MM.1S (cell line): Measurements from ENCODE around the gene TNK2.
"Not testable (repeated sequence)": the region's sequence is repeated elsewhere in the genome, so short reads cannot be mapped to it uniquely, and the experiment has no call there.

Experiments used
- DNase-seq: peaks from one replicate; pipeline ENCODE4 v3.0.0-alpha.2; 2015
- H2AFZ ChIP-seq: fragments of 300-600 bp; sonication (generic); 2 replicates; pipeline ENCODE4 v1.6.0; 2016; ENCODE audit warnings: antibody characterized with exemption, low read length
- H3F3A ChIP-seq: fragments of 300-600 bp; sonication (generic); 2 replicates; pipeline ENCODE4 v1.6.1; 2016; ENCODE audit warnings: mild to moderate bottlenecking, antibody characterized with exemption, low read length, moderate library complexity, mixed read lengths; ENCODE audit not compliant: insufficient read depth
- H3K27ac ChIP-seq: fragments of 300-600 bp; sonication (generic); 2 replicates; pipeline ENCODE4 v1.5.1; 2016; ENCODE audit warnings: mild to moderate bottlenecking, low read length
- H3K27me3 ChIP-seq: fragments of 300-600 bp; sonication (generic); replicated peaks from 2 replicates; pipeline ENCODE4 v1.6.0; 2016; ENCODE audit warnings: low read length; ENCODE audit not compliant: insufficient read depth
- H3K36me3 ChIP-seq: fragments of 300-600 bp; sonication (generic); replicated peaks from 2 replicates; pipeline ENCODE4 v1.6.1; 2016; ENCODE audit warnings: mild to moderate bottlenecking, low read length, mixed read lengths; ENCODE audit not compliant: insufficient read depth
- H3K4me1 ChIP-seq: fragments of 300-600 bp; sonication (generic); 2 replicates; pipeline ENCODE4 v1.6.1; 2016; ENCODE audit warnings: low read length, mixed read lengths
- H3K4me2 ChIP-seq: fragments of 300-600 bp; sonication (generic); 2 replicates; pipeline ENCODE4 v1.6.0; 2016; ENCODE audit warnings: low read depth, low read length
- H3K4me3 ChIP-seq: fragments of 300-600 bp; sonication (generic); 2 replicates; pipeline ENCODE4 v1.5.1; 2016; ENCODE audit warnings: low read length, mixed read lengths
- H3K79me2 ChIP-seq: fragments of 300-600 bp; sonication (generic); 2 replicates; pipeline ENCODE4 v1.6.1; 2016; ENCODE audit warnings: mixed run types, low read length, mixed read lengths
- H3K9ac ChIP-seq: fragments of 300-600 bp; sonication (generic); 2 replicates; pipeline ENCODE4 v1.6.1; 2016; ENCODE audit warnings: low read length, mixed read lengths
- H3K9me2 ChIP-seq: fragments of 300-600 bp; sonication (generic); replicated peaks from 2 replicates; pipeline ENCODE4 v1.6.1; 2016; ENCODE audit warnings: mild to moderate bottlenecking, low read length, mixed read lengths; ENCODE audit not compliant: insufficient read depth
- H3K9me3 ChIP-seq: fragments of 300-600 bp; sonication (generic); replicated peaks from 2 replicates; pipeline ENCODE4 v1.6.1; 2016; ENCODE audit warnings: mild to moderate bottlenecking, low read length, mixed read lengths; ENCODE audit not compliant: insufficient read depth
- H4K20me1 ChIP-seq: fragments of 300-600 bp; sonication (generic); 2 replicates; pipeline ENCODE4 v1.6.1; 2016; ENCODE audit warnings: mild to moderate bottlenecking, low read length, moderate library complexity, mixed read lengths; ENCODE audit not compliant: insufficient read depth
- EZH2 ChIP-seq: fragments of 300-600 bp; sonication (generic); optimal IDR thresholded peaks from 2 replicates; pipeline ENCODE3; 2017; ENCODE audit warnings: low read depth, mild to moderate bottlenecking, antibody characterized with exemption, low read length, mixed read lengths
- EZH2phosphoT487 ChIP-seq: fragments of 300-600 bp; sonication (generic); IDR thresholded peaks from 2 replicates; pipeline ENCODE4 v1.6.1; 2018; ENCODE audit warnings: antibody characterized with exemption, low read length
- TF ChIP-seq, protein P1 (sequence below): fragments of 300-600 bp; sonication (generic); IDR thresholded peaks from 2 replicates; pipeline ENCODE4 v1.5.1; 2016; ENCODE audit warnings: antibody characterized with exemption, low read length, mixed read lengths

TNK2 gene

DNA sequence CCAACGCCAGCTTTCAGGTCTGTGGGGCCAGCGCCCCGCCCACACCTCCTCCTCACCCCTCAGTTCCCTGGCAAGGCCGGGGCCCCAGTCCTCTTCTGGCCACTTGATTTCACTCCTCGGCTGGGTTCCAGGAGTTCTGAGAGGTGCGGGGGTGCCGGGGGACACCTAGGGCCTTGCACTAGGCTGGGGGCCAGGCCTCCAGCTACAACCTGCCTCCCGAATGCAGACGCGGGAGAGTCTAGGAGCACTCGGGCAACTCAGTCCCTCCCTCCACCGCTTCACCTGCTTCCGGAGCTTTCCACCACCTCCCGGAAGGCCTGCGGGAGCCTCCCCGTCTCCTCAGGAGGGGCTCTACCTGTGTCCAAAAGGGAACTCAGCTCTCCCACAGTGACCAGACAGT, 35.6 kb downstream of the TNK2 start:
- Histone ChIP-seq H3K79me2 (peaks cover 17% of the 10 kb centered on the region), H3K27ac (no peak overlapping the region), H2AFZ (no peak overlapping the region), H3K36me3 (no peaks in the 10 kb centered on the region), H3K9me2 (no peaks in the 10 kb centered on the region), H3K4me2 (no peak overlapping the region), H3K27me3 (no peaks in the 10 kb centered on the region), H3K9me3 (no peaks in the 10 kb centered on the region), H3K9ac (no peak overlapping the region), H3F3A (no peaks in the 10 kb centered on the region), H4K20me1 (no peaks in the 10 kb centered on the region), H3K4me3 (no peak overlapping the region), H3K4me1 (no peaks in the 10 kb centered on the region)
- TF ChIP-seq EZH2phosphoT487 = no peak
- TF ChIP-seq EZH2 = no peak
- TF ChIP-seq, protein P1, sequence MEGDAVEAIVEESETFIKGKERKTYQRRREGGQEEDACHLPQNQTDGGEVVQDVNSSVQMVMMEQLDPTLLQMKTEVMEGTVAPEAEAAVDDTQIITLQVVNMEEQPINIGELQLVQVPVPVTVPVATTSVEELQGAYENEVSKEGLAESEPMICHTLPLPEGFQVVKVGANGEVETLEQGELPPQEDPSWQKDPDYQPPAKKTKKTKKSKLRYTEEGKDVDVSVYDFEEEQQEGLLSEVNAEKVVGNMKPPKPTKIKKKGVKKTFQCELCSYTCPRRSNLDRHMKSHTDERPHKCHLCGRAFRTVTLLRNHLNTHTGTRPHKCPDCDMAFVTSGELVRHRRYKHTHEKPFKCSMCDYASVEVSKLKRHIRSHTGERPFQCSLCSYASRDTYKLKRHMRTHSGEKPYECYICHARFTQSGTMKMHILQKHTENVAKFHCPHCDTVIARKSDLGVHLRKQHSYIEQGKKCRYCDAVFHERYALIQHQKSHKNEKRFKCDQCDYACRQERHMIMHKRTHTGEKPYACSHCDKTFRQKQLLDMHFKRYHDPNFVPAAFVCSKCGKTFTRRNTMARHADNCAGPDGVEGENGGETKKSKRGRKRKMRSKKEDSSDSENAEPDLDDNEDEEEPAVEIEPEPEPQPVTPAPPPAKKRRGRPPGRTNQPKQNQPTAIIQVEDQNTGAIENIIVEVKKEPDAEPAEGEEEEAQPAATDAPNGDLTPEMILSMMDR = no peak
- DNase-seq = no peak

DNA sequence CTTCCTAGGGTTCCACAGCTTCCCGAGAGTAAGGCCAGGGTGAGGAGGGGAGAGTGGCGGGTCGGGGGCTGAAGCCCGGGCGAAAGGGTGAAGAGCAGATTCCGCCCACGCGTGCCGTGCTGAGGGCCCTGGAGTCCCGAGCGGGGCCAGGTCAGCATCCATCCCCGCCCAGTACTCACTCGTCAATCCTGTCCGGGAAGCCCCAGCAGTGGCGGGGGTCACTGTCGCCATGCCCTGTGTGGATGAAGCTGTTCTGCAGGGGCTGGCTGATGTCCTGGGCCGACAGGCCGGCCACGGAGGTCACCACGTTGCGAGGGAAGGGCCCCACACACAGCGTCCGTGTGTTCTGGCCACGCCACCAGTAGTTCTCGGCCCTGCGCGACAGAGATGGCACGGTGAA, 36.3 kb downstream of the TNK2 start:
- Histone ChIP-seq H2AFZ (no peak overlapping the region), H3F3A (no peaks in the 10 kb centered on the region), H3K36me3 (no peaks in the 10 kb centered on the region), H3K9me2 (no peaks in the 10 kb centered on the region), H3K4me3 (no peak overlapping the region), H3K4me1 (no peaks in the 10 kb centered on the region), H3K79me2 (peaks cover 17% of the 10 kb centered on the region), H3K4me2 (no peak overlapping the region), H3K27me3 (no peaks in the 10 kb centered on the region), H4K20me1 (no peaks in the 10 kb centered on the region), H3K9ac (no peak overlapping the region), H3K9me3 (no peaks in the 10 kb centered on the region), H3K27ac (no peak overlapping the region)
- no peak for DNase-seq
- TF ChIP-seq, protein P1 = no peak
- TF ChIP-seq EZH2phosphoT487 (no peak), EZH2 (no peak)

- not testable (repeated sequence) for H3F3A ChIP-seq, H3K27me3 ChIP-seq, H3K9me3 ChIP-seq, DNase-seq, H3K4me3 ChIP-seq, H3K4me1 ChIP-seq, H2AFZ ChIP-seq, H3K27ac ChIP-seq, H4K20me1 ChIP-seq, H3K9me2 ChIP-seq, H3K36me3 ChIP-seq, H3K9ac ChIP-seq, H3K4me2 ChIP-seq
- peaks cover 17% of the 10 kb centered on the region for H3K79me2 ChIP-seq
Observed at GRCh38 chr3:195871686-195872085, 36.7 kb downstream of the TNK2 start.

DNA sequence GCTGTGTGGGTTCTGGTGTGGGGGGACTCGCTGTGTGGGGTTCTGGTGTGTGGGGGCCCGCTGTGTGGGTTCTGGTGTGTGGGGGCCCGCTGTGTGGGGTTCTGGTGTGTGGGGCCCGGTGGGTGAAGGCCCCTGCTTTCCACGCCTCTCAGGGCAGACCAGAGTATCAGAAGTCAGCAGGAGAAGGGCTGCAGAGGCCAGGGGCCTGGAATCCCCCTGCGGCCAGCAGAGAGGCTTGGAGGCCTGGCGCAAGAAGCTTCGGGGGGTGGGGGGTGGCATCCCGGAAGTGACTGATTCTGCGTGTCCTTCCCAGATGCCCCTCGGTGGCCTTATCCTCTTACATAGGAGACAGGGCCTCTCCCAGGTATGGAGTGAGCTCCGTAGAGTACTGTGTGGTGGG, 37.4 kb downstream of the TNK2 start:
- Histone ChIP-seq H3F3A (no peaks in the 10 kb centered on the region), H3K9ac (no peak overlapping the region), H3K4me1 (no peaks in the 10 kb centered on the region), H3K4me2 (no peak overlapping the region), H3K79me2 (peaks cover 10% of the 10 kb centered on the region), H2AFZ (no peak overlapping the region), H3K27ac (no peak overlapping the region), H3K9me2 (no peaks in the 10 kb centered on the region), H3K27me3 (no peaks in the 10 kb centered on the region), H3K4me3 (no peak overlapping the region), H3K9me3 (no peaks in the 10 kb centered on the region), H3K36me3 (no peaks in the 10 kb centered on the region), H4K20me1 (no peaks in the 10 kb centered on the region)
- no peak for DNase-seq
- TF ChIP-seq EZH2phosphoT487 (no peak), EZH2 (no peak)
- TF ChIP-seq, protein P1 = no peak
